ENCODE results near the gene OARD1.
"Not testable (repeated sequence)": the region's sequence is repeated elsewhere in the genome, so short reads cannot be mapped to it uniquely, and the experiment has no call there.

OARD1 gene

GRCh38 chr6:41071923-41072835 is at the start of gene OARD1:
Gene OARD1, minus strand, starts transcription at chr6:41072356. Its CDS starts 722 bp downstream, at chr6:41071634.
- DNase-seq (ENCODE audit: low read depth, low spot score), result peak; percentile 100

- no peak for DNase-seq (ENCODE audit: low read depth, low spot score)
Measured at GRCh38 chr6:41120058-41120457, 47.9 kb upstream of the OARD1 start.

- no peak for DNase-seq (ENCODE audit: low read depth, low spot score)
Measured at GRCh38 chr6:41119508-41119907, 47.4 kb upstream of the OARD1 start.

GRCh38 chr6:41115027-41115426 is 42.9 kb upstream of the OARD1 start:
- not testable (repeated sequence) for DNase-seq (ENCODE audit: low read depth, low spot score)

- DNase-seq (ENCODE audit: low read depth, low spot score), result peak; percentile 50
Measured at GRCh38 chr6:41111017-41111416, 38.9 kb upstream of the OARD1 start.

- no peak for DNase-seq (ENCODE audit: low read depth, low spot score)
Measured at GRCh38 chr6:41103847-41104246, 31.7 kb upstream of the OARD1 start.

- DNase-seq (ENCODE audit: low read depth, low spot score), result peak; percentile 76
Measured at GRCh38 chr6:41100871-41101287, 28.7 kb upstream of the OARD1 start.

- DNase-seq (ENCODE audit: low read depth, low spot score), result no peak
Measured at GRCh38 chr6:41098366-41098765, 26.2 kb upstream of the OARD1 start.

GRCh38 chr6:41097467-41098090 is 25.4 kb upstream of the OARD1 start:
- no peak for DNase-seq (ENCODE audit: low read depth, low spot score)

GRCh38 chr6:41093729-41094128 is 21.6 kb upstream of the OARD1 start:
- no peak for DNase-seq (ENCODE audit: low read depth, low spot score)

GRCh38 chr6:41092421-41093140 is 20.4 kb upstream of the OARD1 start:
- DNase-seq (ENCODE audit: low read depth, low spot score), result no peak

- no peak for DNase-seq (ENCODE audit: low read depth, low spot score)
Measured at GRCh38 chr6:41090841-41091761, 18.9 kb upstream of the OARD1 start.

- no peak for DNase-seq (ENCODE audit: low read depth, low spot score)
Measured at GRCh38 chr6:41088451-41088850, 16.3 kb upstream of the OARD1 start.

GRCh38 chr6:41085182-41085581 is 13.0 kb upstream of the OARD1 start:
- no peak for DNase-seq (ENCODE audit: low read depth, low spot score)

- DNase-seq (ENCODE audit: low read depth, low spot score), result no peak
Measured at GRCh38 chr6:41083072-41083471, 10.9 kb upstream of the OARD1 start.

- DNase-seq (ENCODE audit: low read depth, low spot score), result no peak
Measured at GRCh38 chr6:41080621-41081020, 8.5 kb upstream of the OARD1 start.

- no peak for DNase-seq (ENCODE audit: low read depth, low spot score)
Measured at GRCh38 chr6:41079080-41079479, 6.9 kb upstream of the OARD1 start.

- DNase-seq (ENCODE audit: low read depth, low spot score), result no peak
Measured at GRCh38 chr6:41078101-41078500, 5.9 kb upstream of the OARD1 start.

- no peak for DNase-seq (ENCODE audit: low read depth, low spot score)
Measured at GRCh38 chr6:41077536-41077935, 5.4 kb upstream of the OARD1 start.

- DNase-seq (ENCODE audit: low read depth, low spot score), result no peak
Measured at GRCh38 chr6:41075651-41076626, 3.8 kb upstream of the OARD1 start.
